OCI-LY1 (cell line): ENCODE measurements around the gene PPARD.
"Not testable (repeated sequence)": the region's sequence is repeated elsewhere in the genome, so short reads cannot be mapped to it uniquely, and the experiment has no call there.

Experiments
- H2AFZ ChIP-seq: fragments of 200-600 bp; sonication (generic), shearing (Covaris generic); 2 replicates; pipeline ENCODE4 v1.6.0; 2014; ENCODE audit warnings: antibody characterized with exemption, mild to moderate bottlenecking, low read length
- H3F3A ChIP-seq: fragments of 200-600 bp; sonication (generic), shearing (Covaris generic); 2 replicates; pipeline ENCODE4 v1.6.0; 2014; ENCODE audit warnings: mild to moderate bottlenecking, antibody characterized with exemption, low read length, moderate library complexity; ENCODE audit not compliant: insufficient read depth
- H3K27ac ChIP-seq: fragments of 200-600 bp; sonication (generic); 2 replicates; pipeline ENCODE4 v1.5.1; 2014; ENCODE audit warnings: low read length, mixed run types, mild to moderate bottlenecking, low read depth; ENCODE audit not compliant: poor library complexity, severe bottlenecking
- H3K27me3 ChIP-seq: fragments of 200-600 bp; sonication (generic); 2 replicates; pipeline ENCODE4 v1.6.0; 2014; ENCODE audit warnings: antibody characterized with exemption, mild to moderate bottlenecking, low read length, moderate library complexity; ENCODE audit not compliant: insufficient read depth
- H3K36me3 ChIP-seq: fragments of 200-600 bp; sonication (generic); 2 replicates; pipeline ENCODE4 v1.6.1; 2014; ENCODE audit warnings: mild to moderate bottlenecking, antibody characterized with exemption, low read length, moderate library complexity, mixed read lengths; ENCODE audit not compliant: insufficient read depth
- H3K4me1 ChIP-seq: fragments of 200-600 bp; sonication (generic); 2 replicates; pipeline ENCODE4 v1.5.1; 2014; ENCODE audit warnings: mild to moderate bottlenecking, low read length, moderate library complexity; ENCODE audit not compliant: insufficient read depth, severe bottlenecking
- H3K4me2 ChIP-seq: fragments of 200-600 bp; sonication (generic), shearing (Covaris generic); 2 replicates; pipeline ENCODE4 v1.6.1; 2014; ENCODE audit warnings: low read length
- H3K4me3 ChIP-seq: fragments of 200-600 bp; sonication (generic); 2 replicates; pipeline ENCODE4 v1.5.1; 2014; ENCODE audit warnings: low read length, low read depth, mild to moderate bottlenecking, mixed read lengths; ENCODE audit not compliant: poor library complexity, severe bottlenecking
- H3K79me2 ChIP-seq: fragments of 200-600 bp; shearing (Covaris generic); 2 replicates; pipeline ENCODE4 v1.6.1; 2016; ENCODE audit warnings: mixed run types, low read length, mixed read lengths; ENCODE audit not compliant: insufficient read depth
- H3K9ac ChIP-seq: fragments of 200-600 bp; sonication (generic), shearing (Covaris generic); 2 replicates; pipeline ENCODE4 v1.6.1; 2014; ENCODE audit warnings: mild to moderate bottlenecking, low read length, mixed read lengths
- H3K9me2 ChIP-seq: fragments of 200-600 bp; sonication (generic), shearing (Covaris generic); 2 replicates; pipeline ENCODE4 v1.6.1; 2014; ENCODE audit warnings: low read depth, mild to moderate bottlenecking, low read length, mixed read lengths
- H3K9me3 ChIP-seq: fragments of 200-600 bp; shearing (Covaris generic); 2 replicates; pipeline ENCODE4 v1.6.1; 2014; ENCODE audit warnings: low read length, mixed read lengths
- H4K20me1 ChIP-seq: fragments of 200-600 bp; sonication (generic), shearing (Covaris generic); 2 replicates; pipeline ENCODE4 v1.6.0; 2016; ENCODE audit warnings: mild to moderate bottlenecking, low read length; ENCODE audit not compliant: insufficient read depth
- CTCF ChIP-seq: fragments of 200-600 bp; sonication (generic), shearing (Covaris generic); IDR thresholded peaks from 2 replicates; pipeline ENCODE4 v1.5.1; 2017; ENCODE audit warnings: mild to moderate bottlenecking, antibody characterized with exemption, low read length, moderate library complexity, mixed read lengths
- EZH2 ChIP-seq: fragments of 200-600 bp; sonication (generic), shearing (Covaris generic); IDR thresholded peaks from 2 replicates; pipeline ENCODE4 v1.8.0; 2017; ENCODE audit warnings: borderline replicate concordance, mixed run types, mild to moderate bottlenecking, antibody characterized with exemption, low read length, moderate library complexity, mixed read lengths

PPARD gene

GRCh38 chr6:35305117-35305516, 37.2 kb upstream of the PPARD start:
- H3K4me2 ChIP-seq = no peak overlapping the region
- H3K4me1 ChIP-seq = peaks cover 25% of the 10 kb centered on the region
- H3K79me2 ChIP-seq = no peaks in the 10 kb centered on the region
- no peak overlapping the region for H2AFZ ChIP-seq
- H3K4me3 ChIP-seq = no peak overlapping the region
- no peak overlapping the region for H3K9ac ChIP-seq
- TF ChIP-seq CTCF = no peak
- no peak for TF ChIP-seq EZH2
- H4K20me1 ChIP-seq = no peaks in the 10 kb centered on the region
- no peak overlapping the region for H3K27ac ChIP-seq
- H3K36me3 ChIP-seq = no peaks in the 10 kb centered on the region
- H3K27me3 ChIP-seq = no peaks in the 10 kb centered on the region
- no peaks in the 10 kb centered on the region for H3F3A ChIP-seq
- H3K9me2 ChIP-seq = no peaks in the 10 kb centered on the region
- no peaks in the 10 kb centered on the region for H3K9me3 ChIP-seq

GRCh38 chr6:35307138-35307537, 35.2 kb upstream of the PPARD start:
- not testable (repeated sequence) for H3K9me3 ChIP-seq, H4K20me1 ChIP-seq, H3K36me3 ChIP-seq, H2AFZ ChIP-seq, H3F3A ChIP-seq, H3K27ac ChIP-seq, H3K79me2 ChIP-seq, H3K4me3 ChIP-seq, H3K27me3 ChIP-seq, H3K9ac ChIP-seq, H3K9me2 ChIP-seq, H3K4me2 ChIP-seq
- H3K4me1 ChIP-seq = peaks cover 32% of the 10 kb centered on the region

- H3K9me3 ChIP-seq, H4K20me1 ChIP-seq, H3K36me3 ChIP-seq, H3K27me3 ChIP-seq, H3K9me2 ChIP-seq, H3K4me3 ChIP-seq, H3K27ac ChIP-seq, H3K4me2 ChIP-seq, H3K9ac ChIP-seq, H3F3A ChIP-seq, H2AFZ ChIP-seq, H3K79me2 ChIP-seq: not testable (repeated sequence)
- H3K4me1 ChIP-seq = peaks cover 20% of the 10 kb centered on the region
These were observed 33.8 kb upstream of the PPARD start for GRCh38 chr6:35308543-35308942.

GRCh38 chr6:35309611-35310264, 32.6 kb upstream of the PPARD start:
- H3K9me2 ChIP-seq = no peaks in the 10 kb centered on the region
- no peak overlapping the region for H3K27ac ChIP-seq
- no peaks in the 10 kb centered on the region for H3K36me3 ChIP-seq
- no peaks in the 10 kb centered on the region for H3K79me2 ChIP-seq
- H3K9me3 ChIP-seq = no peaks in the 10 kb centered on the region
- no peaks in the 10 kb centered on the region for H4K20me1 ChIP-seq
- no peak for TF ChIP-seq CTCF
- peaks cover 17% of the 10 kb centered on the region for H3K4me1 ChIP-seq
- H3F3A ChIP-seq = no peaks in the 10 kb centered on the region
- no peak overlapping the region for H3K9ac ChIP-seq
- no peak overlapping the region for H2AFZ ChIP-seq
- no peak overlapping the region for H3K4me3 ChIP-seq
- H3K4me2 ChIP-seq = no peak overlapping the region
- no peaks in the 10 kb centered on the region for H3K27me3 ChIP-seq
